8988T (cell line): ENCODE results near the gene DDX17.

Source experiments
- DNase-seq: peaks from one replicate; pipeline ENCODE4 v3.0.0; 2011

The DDX17 gene

GRCh38 chr22:38446018-38446601 lies 60.0 kb downstream of the DDX17 start:
- no peak for DNase-seq

- DNase-seq: no peak
These were observed 61.3 kb downstream of the DDX17 start for GRCh38 chr22:38444783-38445182.

- no peak for DNase-seq
These were observed 62.2 kb downstream of the DDX17 start for GRCh38 chr22:38443628-38444521.

GRCh38 chr22:38442967-38443627 lies 63.0 kb downstream of the DDX17 start:
- no peak for DNase-seq

- no peak for DNase-seq
These were observed 64.4 kb downstream of the DDX17 start for GRCh38 chr22:38441620-38442287.

GRCh38 chr22:38440747-38441350 lies 65.3 kb downstream of the DDX17 start:
- DNase-seq: no peak

- no peak for DNase-seq
These were observed 68.7 kb downstream of the DDX17 start for GRCh38 chr22:38437416-38437815.

GRCh38 chr22:38436629-38437395 lies 69.3 kb downstream of the DDX17 start:
- DNase-seq: no peak

- DNase-seq: no peak
These were observed 70.1 kb downstream of the DDX17 start for GRCh38 chr22:38435965-38436364.

- no peak for DNase-seq
These were observed 71.1 kb downstream of the DDX17 start for GRCh38 chr22:38435010-38435409.

- DNase-seq: no peak
These were observed 72.2 kb downstream of the DDX17 start for GRCh38 chr22:38433871-38434270.
